Tibial nerve (tissue), 4 donors: ENCODE measurements around the gene MYO1H.

ENCODE experiments used
- CTCF ChIP-seq, 5 experiments: fragments of 200-600 bp in 3 of 5; fragments of 450-650 bp in 2 of 5; sonication (generic) in 3 of 5; IDR thresholded peaks; one replicate each; pipeline ENCODE4 v1.5.1; 2016 to 2019; ENCODE audit warnings: antibody characterized with exemption in 5 of 5, mild to moderate bottlenecking in 3 of 5, moderate library complexity in 2 of 5
- EP300 ChIP-seq, 2 donors: sonication (generic); formaldehyde crosslinking; IDR thresholded peaks; one replicate each; pipeline ENCODE4 v1.6.1; 2017; ENCODE audit warnings: antibody characterized with exemption in 2 of 2, mild to moderate bottlenecking in 1 of 2
- POLR2A ChIP-seq, 2 donors: fragments of 450-650 bp; IDR thresholded peaks; one replicate each; pipeline ENCODE4 v1.6.1; 2017; ENCODE audit warnings: antibody characterized with exemption in 2 of 2, mild to moderate bottlenecking in 2 of 2, moderate library complexity in 2 of 2

DNA sequence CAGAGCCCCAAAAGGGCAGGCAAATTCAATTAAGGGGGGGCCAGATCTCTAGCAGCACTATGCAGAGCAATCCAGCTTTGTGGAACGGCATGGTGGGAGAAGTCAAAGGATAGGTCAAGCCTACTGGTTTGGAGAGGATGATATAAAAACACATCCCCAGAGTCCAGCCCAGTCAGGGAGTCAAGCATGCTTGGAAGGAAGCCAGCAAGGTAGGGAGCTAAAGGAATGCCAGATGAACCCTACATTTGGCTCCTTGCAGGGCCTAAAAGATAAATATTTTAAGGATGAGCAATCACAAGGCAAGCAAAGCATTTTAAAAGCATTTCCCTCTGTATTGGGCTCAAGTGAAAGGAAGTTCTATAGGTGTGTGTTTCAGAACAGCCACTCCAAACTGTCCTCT lies 108.0 kb downstream of the MYO1H start:
- no peak for TF ChIP-seq CTCF (IDR thresholded peaks at IDR 0.05)
- no peak for TF ChIP-seq POLR2A (IDR thresholded peaks at IDR 0.05)
- no peak for TF ChIP-seq EP300 (IDR thresholded peaks at IDR 0.05)
